AG09319 (cell line): ENCODE data around the gene CRX.

Experiments used
- DNase-seq: peaks from one replicate; pipeline ENCODE4 v3.0.0-alpha.2; 2010; ENCODE audit warnings: low read depth; ENCODE audit errors: extremely low read depth
- TF ChIP-seq, protein P1 (sequence below): IDR thresholded peaks from 2 replicates; pipeline ENCODE4 v1.5.1; 2011; ENCODE audit warnings: low read depth, mild to moderate bottlenecking, inconsistent platforms, low read length, moderate library complexity

Gene CRX

DNA sequence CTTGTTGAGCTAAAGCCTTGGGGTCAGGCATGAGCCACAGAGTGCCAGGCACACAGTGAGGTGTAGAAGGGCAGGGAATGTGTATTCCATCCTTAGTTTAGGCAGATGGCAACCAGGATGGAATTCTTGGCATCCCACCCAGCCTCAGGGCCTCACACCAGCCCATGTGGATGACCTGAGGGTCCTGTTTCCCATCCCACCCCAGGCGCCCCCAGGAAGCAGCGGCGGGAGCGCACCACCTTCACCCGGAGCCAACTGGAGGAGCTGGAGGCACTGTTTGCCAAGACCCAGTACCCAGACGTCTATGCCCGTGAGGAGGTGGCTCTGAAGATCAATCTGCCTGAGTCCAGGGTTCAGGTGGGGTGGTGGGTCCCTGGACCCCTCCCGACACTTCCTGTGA, 14.3 kb downstream of the CRX start:
- TF ChIP-seq, protein P1, sequence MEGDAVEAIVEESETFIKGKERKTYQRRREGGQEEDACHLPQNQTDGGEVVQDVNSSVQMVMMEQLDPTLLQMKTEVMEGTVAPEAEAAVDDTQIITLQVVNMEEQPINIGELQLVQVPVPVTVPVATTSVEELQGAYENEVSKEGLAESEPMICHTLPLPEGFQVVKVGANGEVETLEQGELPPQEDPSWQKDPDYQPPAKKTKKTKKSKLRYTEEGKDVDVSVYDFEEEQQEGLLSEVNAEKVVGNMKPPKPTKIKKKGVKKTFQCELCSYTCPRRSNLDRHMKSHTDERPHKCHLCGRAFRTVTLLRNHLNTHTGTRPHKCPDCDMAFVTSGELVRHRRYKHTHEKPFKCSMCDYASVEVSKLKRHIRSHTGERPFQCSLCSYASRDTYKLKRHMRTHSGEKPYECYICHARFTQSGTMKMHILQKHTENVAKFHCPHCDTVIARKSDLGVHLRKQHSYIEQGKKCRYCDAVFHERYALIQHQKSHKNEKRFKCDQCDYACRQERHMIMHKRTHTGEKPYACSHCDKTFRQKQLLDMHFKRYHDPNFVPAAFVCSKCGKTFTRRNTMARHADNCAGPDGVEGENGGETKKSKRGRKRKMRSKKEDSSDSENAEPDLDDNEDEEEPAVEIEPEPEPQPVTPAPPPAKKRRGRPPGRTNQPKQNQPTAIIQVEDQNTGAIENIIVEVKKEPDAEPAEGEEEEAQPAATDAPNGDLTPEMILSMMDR, result no peak
- DNase-seq, result no peak

DNA sequence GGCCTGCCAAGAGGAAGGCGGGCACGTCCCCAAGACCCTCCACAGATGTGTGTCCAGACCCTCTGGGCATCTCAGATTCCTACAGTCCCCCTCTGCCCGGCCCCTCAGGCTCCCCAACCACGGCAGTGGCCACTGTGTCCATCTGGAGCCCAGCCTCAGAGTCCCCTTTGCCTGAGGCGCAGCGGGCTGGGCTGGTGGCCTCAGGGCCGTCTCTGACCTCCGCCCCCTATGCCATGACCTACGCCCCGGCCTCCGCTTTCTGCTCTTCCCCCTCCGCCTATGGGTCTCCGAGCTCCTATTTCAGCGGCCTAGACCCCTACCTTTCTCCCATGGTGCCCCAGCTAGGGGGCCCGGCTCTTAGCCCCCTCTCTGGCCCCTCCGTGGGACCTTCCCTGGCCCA, 17.7 kb downstream of the CRX start:
- DNase-seq, result no peak
- TF ChIP-seq, protein P1, result no peak

DNA sequence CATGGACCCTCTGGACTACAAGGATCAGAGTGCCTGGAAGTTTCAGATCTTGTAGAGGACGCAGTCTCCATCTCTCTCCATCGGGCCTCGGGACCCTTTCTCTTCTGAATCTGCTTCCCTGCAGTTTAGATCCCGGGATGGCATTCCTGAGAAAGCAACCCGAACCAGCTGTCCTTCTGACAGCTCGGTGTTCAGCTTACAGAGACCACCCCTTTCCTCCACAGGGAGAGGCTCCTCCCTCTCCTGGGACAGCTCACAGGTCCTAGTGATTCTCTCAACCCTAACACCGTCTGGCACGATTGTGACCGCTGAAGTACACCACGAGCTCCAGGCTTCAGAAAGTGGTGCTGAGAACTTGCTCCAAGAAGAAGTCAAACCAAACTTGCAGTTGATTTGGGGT, 18.2 kb downstream of the CRX start:
- TF ChIP-seq, protein P1, result no peak
- no peak for DNase-seq

DNA sequence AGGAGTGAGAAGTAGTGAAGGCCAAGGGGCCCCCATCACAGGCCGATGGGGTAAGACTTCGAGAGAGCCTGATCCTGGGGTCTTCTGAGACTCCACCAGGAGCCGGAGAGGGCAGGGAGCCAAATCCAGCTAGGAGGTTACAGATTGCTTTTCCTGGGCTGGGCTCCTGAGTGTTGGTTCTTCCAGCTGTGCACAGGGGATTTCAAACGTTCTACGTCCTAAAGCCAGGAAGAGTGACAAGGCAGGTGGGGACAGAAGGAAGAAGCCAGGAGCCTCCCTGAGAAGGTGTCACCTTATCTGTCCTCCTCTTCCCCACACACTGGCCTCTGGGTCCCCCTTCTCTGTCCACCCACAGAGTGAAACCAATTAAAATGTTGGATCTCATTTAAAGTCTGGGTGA, 21.2 kb downstream of the CRX start:
- DNase-seq, result no peak
- TF ChIP-seq, protein P1, result no peak

DNA sequence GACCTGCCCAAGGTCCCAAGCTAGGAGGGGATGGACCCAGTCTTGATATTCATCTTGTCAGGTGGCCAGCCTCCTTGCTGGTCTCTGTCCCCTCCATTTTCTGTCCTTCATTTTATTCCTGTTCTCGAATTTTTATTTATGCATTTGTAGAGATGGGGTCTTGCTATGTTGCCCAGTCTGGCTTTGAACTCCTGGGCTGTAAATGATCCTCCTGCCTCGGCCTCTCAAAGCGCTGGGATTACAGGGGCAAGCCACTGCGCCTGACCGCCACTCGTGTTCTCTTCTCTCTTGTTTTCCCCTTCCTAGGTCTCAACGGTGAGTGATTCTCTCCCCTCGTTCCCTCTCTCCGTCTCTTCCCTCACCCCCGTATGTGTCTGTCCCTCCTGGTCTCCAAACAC, 26.7 kb downstream of the CRX start:
- DNase-seq, result no peak
- TF ChIP-seq, protein P1, result no peak

DNA sequence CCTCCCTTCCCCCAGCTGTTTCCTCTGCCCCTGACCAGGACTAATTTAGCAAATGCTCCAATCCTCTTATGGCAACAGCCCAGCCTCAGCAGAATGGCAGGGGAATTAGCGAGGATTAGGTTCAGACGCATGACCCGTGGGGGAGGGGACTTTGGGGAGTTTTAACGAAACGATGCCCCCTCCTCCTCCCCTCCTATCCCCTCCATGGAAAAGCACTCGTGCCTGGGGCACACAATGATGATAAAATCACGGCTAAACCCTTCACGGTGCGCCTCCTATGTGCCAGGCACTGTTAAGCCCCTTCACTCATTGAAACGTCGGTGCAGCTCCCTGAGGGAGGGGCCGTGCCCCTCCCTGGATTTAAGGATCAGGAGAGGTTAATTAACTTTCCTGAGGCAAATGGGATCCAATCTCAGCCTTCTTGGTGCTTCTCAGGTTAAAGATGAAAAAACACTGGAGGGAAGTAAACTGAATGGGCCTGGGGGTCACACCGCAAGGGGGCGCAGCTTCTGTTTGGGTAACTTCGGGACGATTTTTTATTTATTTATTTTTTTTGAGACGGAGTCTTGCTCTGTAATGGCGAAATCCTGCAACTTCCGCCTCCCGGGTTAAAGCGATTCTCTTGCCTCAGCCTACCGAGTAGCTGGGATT, 27.2 kb downstream of the CRX start:
- no peak for DNase-seq
- TF ChIP-seq, protein P1, result peak; percentile 18

DNA sequence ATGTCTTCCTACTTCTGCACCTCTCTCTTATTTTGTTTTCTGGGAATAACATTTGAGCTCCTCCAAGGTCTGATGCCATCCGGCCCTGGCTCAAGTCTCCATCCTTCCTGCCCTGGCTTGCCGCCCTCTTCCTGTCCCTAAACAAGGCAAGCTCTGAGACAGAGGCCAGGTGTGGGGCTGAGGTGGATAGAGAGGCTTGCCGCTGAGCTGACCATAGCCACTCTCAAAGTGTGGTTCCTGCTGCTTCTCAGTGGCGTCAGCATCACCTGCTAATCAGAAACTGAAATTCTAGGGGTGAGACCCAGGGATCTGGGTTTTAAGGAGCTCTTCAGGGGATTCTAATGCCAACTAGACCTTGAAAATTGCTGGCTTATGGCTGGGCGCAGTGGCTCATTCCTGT, 31.3 kb downstream of the CRX start:
- DNase-seq, result no peak
- TF ChIP-seq, protein P1, result no peak
